HG02678 (cell line): ENCODE data around the gene ARHGAP6.

Experiments
- ATAC-seq: cut with Tn5 transposase; IDR thresholded peaks from one replicate; pipeline ENCODE4 v1.9.1; 2021; ENCODE audit warnings: mild to moderate bottlenecking, moderate library complexity; ENCODE audit not compliant: unreplicated experiment

The ARHGAP6 gene

GRCh38 chrX:11321986-11322385, 343.7 kb downstream of the ARHGAP6 start:
- no peak for ATAC-seq

DNA sequence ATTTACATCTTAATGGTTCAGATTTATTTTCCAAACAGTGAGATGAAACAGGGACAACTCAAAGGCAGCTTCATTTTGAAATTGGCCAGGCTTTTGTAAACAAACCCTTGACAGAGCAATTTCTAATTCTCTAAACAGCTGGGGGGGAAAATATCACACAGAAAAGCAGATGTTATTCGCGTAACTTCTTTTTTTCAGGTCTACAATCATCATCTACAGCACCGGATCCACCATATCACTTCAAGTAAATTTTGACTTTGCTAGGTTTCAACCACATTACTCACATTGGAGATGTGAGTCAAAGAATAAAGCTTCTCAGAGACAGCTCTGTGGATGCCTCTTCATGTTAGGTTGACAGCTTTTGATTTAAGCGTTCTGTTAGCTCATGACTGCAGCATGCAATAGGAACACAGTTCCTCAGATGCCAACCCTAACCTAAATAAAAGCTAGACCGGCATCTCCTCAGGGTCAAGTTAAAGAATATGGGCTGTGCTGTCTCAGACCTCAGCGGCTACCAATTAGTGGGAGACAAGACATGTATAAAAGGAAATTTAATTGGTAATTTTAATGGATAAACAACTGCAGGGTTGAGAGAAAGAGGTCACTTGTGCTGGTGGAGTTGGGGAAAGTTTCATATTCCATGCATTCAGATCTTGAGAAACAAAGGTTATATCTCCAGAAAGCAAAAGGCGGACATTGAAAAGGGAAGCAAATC, 345.8 kb downstream of the ARHGAP6 start:
- ATAC-seq, result no peak

GRCh38 chrX:11311706-11312105, 354.0 kb downstream of the ARHGAP6 start:
- ATAC-seq, result no peak

DNA sequence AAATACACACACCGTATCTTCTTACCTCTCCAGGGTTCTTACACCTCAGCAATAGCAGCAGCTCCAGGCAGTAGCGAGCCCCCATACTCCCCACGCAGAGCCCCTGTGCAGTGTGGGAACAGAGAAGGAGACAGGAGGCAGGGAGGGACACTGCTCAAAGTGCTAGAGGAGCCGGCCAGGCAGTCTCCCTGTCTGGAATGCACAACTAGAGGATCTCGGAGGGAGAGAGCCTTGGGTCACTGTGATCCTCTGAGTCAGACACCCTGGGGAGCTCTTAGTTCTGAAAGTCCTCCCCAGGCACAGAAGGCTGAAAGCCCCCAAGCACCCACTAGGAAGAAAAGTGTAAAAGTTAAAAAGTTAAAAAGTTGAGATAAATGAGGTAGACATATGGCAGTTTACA, 356.5 kb downstream of the ARHGAP6 start:
- ATAC-seq, result no peak

- no peak for ATAC-seq
Measured at GRCh38 chrX:11305641-11306040, 360.1 kb downstream of the ARHGAP6 start.

GRCh38 chrX:11304829-11305228, 360.9 kb downstream of the ARHGAP6 start:
- ATAC-seq, result no peak

DNA sequence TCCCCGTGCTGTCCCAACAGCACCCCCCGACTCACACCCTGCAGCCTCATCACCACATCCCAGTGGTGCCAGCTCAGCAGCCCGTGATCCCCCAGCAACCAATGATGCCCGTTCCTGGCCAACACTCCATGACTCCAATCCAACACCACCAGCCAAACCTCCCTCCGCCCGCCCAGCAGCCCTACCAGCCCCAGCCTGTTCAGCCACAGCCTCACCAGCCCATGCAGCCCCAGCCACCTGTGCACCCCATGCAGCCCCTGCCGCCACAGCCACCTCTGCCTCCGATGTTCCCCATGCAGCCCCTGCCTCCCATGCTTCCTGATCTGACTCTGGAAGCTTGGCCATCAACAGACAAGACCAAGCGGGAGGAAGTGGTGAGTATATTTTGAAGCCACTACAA, 367.1 kb downstream of the ARHGAP6 start:
- no peak for ATAC-seq

DNA sequence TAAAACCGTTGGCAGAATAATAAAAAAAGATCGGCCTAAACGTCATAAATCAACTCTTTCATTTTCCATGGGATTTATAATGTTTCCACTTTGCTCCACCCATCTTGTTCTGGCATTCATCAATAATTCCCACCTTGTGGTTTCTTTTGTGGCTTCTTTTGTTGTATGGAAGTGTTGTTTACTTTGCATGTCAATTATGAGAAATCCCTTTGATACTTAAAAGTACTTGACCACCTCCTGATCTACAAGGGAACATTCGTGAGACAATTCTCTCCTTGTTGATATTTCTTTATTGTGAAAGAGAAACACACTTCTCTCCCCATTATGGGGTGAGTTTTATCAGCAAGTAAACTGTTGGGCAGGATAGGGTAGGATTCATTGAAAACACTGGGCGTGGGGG, 369.7 kb downstream of the ARHGAP6 start:
- ATAC-seq, result no peak

DNA sequence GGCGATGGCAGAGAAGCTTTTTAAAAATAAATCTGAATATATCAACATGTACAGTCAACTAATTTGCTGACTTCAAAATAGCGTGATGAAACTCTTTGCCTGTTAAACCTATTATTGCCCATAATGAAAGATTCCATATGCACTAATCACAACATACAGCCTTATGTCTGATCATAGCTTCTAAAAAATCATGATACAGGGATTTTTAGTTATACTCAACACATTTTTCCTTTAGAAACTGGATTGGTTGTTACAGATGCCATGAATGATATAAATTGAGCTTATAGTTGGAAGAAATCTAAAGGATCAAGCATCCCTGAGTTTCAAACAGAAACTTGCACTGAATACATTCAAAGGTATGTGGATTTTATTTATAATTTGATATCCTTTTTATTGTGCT, 372.6 kb downstream of the ARHGAP6 start, which contains the start of gene AMELX:
TSS of gene AMELX (plus strand) at position 301 of the 400 bp plus-strand sequence. CDS start 1,376 bp downstream, outside the sequence.
- no peak for ATAC-seq

- ATAC-seq, result no peak
Measured at GRCh38 chrX:11290416-11291102, 375.2 kb downstream of the ARHGAP6 start.

DNA sequence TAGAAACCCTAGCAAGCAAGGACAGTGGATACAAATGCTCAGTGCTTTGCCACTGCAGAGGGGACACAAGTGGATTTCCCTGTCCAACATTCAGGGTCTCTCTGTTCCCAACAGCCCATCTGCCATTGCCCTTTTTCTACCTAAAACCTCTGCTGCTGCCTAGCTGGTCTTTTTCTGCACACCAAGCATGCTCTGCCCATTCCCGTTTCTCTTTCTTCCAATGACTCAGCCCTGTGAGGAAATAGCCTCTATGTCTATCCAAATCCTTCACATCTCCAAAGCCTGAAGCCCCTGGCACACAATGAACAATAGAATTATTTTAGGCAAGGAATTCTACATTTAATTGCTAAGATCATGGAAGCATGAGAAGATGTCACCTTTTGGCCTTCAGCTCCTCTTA, 378.2 kb downstream of the ARHGAP6 start:
- no peak for ATAC-seq

GRCh38 chrX:11285651-11286050, 380.1 kb downstream of the ARHGAP6 start:
- no peak for ATAC-seq

DNA sequence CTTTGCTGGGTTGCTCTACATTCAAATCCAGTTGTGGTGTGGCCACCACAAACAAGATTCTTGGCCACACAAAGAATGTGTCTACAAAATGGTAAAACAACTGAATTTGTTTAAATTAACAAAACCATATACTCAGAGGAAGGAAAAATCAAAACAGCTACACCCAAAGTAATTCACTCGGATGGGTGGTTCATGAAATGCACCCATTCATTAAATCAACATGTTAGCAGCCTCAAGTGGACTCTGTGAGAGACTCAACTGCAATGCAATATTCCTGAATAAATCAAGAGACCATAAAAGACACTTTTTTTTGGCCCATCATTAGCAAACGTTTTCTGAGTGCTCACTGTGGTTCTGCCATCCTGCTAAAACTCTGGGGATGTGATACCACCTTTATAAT, 383.7 kb downstream of the ARHGAP6 start:
- ATAC-seq, result no peak

GRCh38 chrX:11273544-11273943, 392.2 kb downstream of the ARHGAP6 start:
- no peak for ATAC-seq

DNA sequence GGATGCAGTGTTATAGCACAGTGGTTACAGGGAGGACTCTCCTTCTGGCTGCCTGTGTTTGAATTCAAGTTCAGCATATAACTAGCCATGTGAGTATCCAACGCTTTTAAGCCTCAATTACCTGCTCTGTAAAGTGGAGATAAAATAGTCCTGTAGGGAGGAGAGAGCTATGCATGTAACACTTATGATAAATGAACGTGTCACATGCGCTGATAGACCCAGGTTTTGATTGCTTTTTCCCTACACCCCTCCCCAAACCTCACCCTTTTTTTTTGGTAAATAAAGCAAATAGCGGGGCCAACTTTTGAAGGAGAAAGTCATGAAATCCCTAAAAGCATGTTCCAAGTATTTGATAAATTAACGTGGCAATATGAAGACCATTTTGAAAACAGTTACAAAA, 392.9 kb downstream of the ARHGAP6 start:
- no peak for ATAC-seq

- no peak for ATAC-seq
Measured at GRCh38 chrX:11272290-11272689, 393.4 kb downstream of the ARHGAP6 start.

- no peak for ATAC-seq
Measured at GRCh38 chrX:11269996-11270395, 395.7 kb downstream of the ARHGAP6 start.

DNA sequence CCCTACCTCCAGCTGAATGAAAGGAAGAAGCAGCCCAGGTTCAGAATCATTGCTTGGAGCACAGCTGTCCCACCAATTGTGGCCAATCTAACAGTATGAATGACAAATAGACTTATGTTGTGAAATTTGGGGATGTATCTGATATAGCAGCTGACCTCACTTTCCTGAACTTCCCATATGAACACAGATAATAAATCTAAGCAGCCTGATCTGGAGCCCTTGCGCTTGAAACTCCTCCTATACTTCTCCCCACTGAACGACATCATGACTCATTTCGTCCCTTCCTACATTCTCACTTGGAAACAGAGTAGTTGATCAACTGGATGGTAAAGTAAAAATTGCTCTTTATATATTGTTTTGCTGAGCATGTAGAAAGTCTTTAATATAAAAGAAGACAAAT, 396.7 kb downstream of the ARHGAP6 start:
- no peak for ATAC-seq

GRCh38 chrX:11267425-11267824, 398.3 kb downstream of the ARHGAP6 start:
- ATAC-seq, result no peak

GRCh38 chrX:11266573-11267003, 399.1 kb downstream of the ARHGAP6 start:
- no peak for ATAC-seq

DNA sequence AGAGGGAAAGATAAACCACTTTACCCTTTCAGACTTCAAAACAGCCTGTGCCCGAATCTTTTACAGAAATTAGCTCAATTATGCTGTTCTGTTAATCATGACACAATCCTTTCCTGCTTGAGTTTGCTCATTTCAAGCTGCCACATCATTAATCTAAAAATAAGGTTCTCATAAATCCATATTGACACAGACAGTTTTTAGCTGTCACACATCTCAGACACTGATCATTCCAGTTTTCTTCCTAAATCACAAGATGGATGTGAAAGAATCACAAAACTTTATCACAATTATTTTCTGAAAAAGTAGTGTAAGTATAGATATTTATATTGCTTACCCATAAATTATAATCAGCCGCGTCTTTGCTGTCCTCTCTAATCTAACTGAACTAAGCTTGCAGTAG, 400.4 kb downstream of the ARHGAP6 start:
- no peak for ATAC-seq

DNA sequence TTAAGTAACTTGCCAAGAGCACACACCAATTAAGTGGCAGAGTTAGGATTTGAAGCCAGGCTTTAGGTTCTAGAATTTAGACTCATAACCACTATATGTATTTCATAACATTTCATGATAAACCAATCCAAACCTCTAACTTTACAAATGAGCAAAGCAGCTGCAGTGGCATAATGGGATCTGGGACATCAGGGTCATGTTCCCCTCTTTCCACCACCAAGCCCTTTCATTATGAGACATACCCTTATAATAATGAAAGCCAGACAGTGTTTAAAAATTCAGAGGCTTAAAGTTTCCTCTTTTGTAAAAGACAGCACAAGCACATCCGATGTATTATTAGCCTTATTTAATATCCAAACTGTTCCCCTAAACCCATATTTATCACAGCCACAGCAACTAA, 400.8 kb downstream of the ARHGAP6 start:
- ATAC-seq, result no peak
